HG03025 (cell line): ENCODE measurements around the gene CRYGB.
"Not testable (repeated sequence)": the region's sequence is repeated elsewhere in the genome, so short reads cannot be mapped to it uniquely, and the experiment has no call there.

Source experiments
- ATAC-seq: cut with Tn5 transposase; IDR thresholded peaks from one replicate; pipeline ENCODE4 v1.9.1; 2021; ENCODE audit warnings: mild to moderate bottlenecking, moderate library complexity; ENCODE audit not compliant: unreplicated experiment, low FRiP score

The CRYGB gene

DNA sequence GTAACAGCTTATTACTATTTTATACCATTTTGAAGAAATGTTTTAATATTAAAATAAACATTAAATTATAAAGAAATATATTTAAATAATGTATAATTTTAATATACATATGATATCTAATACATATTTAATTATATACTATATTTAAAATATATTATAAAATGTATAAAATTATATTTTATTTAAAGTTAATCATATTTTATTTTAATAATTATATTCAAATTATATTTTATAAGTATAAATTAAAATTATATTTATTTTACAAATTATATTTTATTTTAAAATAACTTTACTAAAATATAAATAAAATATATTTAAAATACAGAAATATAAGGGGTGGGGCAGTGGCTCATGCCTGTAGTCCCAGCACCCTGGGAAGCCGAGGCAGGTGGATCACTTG, 23.7 kb downstream of the CRYGB start:
- no peak for ATAC-seq

DNA sequence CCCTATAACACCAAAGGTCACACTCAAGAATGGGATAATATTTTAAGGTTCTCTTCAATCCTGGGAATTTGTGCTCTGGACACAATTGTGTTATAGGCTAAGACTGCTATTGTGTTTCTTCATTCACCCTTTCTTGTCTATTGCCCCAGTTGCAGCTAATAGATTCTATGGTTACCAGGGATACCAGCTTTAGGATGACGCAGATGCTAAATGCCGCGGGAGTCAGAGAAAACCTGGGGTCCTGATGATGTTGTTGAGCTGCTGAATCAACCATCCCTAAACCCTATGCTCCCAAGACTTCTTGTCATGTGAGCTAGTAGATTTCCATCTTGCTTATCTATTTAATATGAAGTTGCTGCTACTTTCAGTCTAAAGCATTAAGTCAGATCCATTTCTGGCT, 27.0 kb downstream of the CRYGB start:
- ATAC-seq = no peak

DNA sequence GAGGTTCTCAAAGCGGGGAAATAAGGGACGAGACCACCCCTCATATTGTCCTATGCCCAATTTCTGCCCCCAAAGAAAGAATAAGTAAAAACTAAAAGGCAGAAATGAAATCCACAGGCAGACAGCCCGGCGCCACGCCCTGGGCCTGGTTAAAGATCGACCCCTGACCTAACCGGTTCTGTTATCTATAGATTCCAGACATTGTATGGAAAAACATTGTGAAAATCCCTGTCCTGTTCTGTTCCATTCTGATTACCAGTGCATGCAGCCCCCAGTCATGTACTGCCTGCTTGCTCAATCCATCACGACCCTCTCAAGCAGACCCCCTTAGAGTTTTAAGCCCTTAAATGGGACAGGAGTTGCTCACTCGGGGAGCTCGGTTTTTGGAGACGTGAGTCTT, 28.6 kb downstream of the CRYGB start:
- ATAC-seq = not testable (repeated sequence)

DNA sequence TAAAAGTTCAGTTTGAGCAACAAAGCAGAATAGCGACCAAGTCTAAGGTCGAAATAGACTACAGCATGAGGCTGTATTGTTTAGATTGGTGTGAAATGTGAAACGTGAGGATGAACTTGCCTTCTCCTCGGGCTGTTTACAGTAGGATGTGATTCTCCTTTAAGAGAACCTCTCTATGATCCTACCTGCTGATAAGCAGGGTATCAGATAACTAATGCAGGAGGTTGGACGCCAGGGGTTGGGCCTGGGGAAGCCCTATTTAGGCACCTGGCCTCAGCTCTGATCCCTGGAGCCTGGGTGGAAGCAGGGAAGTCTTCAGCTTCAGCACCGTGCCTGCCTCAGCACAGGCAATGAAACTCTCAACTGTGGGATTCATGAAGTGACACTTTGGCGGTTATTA, 33.0 kb downstream of the CRYGB start:
- no peak for ATAC-seq

DNA sequence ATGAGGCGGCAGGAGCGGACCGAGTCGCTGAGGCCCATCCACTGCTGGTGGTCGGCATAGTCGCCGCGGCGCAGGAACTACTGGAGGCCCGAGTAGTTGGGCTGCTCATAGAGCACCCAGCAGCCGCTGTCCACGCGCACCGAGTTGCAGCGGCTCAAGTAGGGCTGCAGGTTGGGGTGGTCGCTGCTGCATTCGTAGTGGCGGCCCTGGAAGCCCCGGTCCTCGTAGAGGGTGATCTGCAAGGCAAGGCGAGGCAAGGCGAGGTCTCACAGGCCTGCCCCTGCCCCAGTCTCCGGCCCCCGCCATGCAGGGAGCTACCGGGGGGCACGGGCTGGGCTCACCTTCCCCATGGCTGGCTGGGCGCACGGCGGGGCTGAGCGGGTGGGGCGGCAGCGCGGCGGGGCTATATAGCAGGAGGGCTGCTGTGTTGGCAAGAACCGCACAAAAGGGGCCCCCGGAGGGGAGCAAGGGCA, 33.6 kb downstream of the CRYGB start:
- not testable (repeated sequence) for ATAC-seq

DNA sequence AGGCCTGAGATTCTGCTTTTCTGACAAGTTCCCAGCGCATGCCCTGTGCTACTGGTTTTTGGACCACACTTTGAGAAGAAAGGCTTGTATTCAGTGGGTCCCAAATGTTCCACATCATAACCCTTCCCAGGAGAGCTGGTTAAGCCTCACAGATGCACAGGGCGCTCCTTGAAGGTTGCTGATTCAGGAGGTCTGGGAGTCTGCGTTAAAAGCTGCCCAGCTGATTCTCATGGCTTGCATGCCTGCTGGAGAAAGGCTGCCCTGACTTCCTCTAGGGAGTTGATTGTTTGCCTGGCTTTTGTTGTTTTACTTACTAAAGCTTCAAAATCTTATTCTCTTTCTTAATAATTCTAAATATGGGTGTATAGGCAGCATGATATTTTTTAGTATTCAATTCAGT, 42.3 kb downstream of the CRYGB start:
- ATAC-seq = no peak

DNA sequence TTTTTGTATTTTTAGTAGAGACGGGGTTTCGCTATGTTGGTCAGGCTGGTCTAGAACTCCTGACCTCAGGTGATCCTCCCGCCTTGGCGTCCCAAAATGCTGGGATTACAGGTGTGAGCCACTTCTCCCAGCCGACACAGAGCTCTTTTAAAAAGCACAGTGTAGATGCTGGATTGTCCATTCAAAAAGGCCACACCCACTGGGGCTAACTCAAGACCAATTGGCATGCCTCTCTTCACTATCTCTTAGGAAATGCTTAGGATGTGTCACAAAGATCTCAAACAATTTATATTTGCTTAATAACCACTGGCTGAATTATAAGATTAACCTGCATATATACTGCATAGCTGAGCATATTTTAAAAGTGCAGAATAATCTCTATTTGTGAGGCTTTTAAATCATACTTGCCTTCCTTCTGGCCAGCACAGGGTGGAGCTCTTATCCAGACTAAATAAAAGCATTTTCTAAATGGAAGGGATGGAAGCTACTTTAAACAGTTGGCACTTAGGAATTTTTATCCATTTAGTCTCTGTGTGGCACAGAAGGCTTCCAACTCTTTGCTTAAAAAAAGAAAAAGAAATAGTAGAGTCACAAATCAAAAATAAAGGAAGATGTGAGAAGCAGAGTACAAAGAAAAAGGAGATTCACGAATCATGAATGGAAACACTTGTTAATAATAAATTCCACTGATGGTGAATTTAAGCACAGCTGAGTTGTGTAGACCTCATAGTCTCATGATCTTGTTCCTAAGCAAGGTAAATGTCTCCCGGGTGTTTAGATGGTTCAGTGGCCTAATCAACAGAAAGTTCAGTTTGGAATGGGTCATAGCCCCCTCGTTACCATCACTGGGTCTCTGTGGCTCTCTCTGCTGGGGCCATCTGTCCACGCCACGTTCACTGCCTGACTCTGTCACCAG, 44.0 kb downstream of the CRYGB start:
- ATAC-seq = no peak

DNA sequence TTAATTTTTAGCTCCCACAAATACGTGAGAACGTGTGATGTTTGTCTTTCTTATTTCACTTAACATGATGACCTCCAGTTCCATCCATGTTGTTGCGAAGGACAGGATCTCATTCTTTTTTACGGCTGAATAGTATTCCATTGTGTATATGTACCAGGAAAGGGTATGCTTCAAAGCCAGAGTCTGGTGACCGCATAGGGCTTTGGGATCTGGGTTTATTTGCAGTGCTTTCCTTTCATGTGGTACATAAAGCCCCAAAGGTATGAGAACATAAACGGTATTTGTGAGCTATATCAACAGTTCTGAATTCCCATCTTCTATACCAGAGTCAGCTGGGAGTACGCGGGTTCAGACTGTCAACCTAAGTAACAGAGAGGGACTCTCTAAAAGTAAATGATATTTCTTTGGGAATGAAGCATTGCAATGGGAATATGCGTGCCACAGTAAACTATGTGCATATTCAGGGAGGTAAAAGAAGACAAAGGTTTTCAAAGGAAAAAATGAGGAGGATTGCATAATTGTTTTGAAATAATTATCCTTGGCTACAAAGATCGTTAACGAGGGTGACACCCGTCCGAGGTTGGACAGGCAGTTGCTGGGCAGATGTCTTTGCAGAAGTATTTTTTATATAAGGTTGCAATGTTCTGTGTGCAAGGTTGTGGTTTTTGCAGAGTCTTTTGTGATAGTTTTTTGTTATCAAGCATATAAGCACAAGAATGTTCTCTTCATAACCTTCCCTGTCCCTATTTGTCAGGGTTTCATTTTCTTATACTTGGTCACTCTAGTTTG, 46.1 kb downstream of the CRYGB start:
- no peak for ATAC-seq

DNA sequence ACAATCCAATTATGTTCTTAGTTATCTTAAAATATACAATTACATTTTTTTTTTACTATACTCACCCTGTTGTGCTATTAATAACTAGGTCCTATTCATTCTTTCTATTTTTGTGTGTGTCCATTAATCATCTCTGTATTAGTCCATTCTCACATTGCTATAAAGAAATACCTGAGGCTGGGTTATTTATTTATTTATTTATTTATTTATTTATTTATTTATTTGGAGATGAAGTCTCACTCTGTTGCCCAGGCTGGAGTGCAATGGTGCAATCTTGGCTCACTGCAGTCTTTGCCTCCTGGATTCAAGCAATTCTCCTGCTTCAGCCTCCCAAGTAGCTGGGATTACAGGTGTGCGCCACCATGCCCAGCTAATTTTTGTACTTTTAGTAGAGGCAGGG, 47.3 kb downstream of the CRYGB start:
- not testable (repeated sequence) for ATAC-seq

DNA sequence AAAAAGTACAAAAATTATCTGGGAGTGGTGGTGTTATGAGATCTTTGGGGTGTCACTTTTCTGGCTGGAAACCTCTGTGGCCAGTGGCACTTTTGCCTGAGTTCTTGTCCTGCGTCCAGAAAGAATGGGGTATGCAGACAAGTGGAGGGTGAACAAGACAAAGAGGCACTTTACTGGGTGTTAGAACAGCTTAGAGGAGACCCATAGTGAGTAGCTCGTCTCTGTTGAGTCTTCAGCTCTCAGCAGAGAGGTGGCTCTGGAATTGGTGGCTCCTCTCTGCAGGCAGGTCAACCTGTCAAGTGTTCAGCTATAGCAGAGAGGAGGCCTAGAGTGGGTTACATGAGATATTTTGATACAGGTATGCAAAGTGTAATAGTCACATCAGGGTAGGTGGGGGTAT, 47.7 kb downstream of the CRYGB start:
- ATAC-seq = no peak

DNA sequence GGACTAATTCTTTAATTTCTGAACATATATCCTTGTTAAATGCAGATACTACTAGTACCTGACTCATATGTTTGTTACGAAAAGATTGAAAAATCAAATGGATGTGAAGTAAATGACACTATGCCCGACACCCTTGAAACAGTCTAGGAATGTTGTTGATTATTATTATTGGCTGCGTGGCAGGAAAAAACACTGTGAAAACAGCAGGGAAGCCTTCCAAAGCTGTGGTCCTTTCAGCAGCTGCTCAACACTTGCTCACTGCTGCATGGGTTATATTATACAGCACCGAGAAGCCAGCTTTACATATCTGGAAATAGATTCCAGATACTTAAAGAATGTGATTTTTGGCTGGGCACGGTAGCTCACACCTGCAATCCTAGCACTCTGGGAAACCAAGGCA, 48.2 kb downstream of the CRYGB start:
- ATAC-seq = no peak

DNA sequence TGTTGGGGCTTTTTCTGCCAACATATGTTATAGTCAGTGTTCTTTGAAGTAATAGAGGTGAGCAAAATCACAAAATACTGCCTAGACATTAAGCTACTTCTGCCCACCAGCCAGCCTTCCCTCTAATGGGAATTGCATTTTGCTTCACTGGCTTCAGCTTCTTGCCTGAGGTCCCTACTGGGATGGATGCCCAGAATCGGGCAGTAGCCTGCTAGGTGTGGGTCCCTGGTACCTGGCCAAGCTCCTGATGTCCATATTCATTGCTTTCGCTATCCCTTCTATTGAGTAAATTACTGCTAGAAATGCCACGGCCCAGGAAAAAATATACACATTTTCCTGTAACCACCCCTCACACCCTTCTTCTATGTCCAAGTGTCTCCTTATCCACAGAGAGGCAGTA, 48.6 kb downstream of the CRYGB start:
- no peak for ATAC-seq

DNA sequence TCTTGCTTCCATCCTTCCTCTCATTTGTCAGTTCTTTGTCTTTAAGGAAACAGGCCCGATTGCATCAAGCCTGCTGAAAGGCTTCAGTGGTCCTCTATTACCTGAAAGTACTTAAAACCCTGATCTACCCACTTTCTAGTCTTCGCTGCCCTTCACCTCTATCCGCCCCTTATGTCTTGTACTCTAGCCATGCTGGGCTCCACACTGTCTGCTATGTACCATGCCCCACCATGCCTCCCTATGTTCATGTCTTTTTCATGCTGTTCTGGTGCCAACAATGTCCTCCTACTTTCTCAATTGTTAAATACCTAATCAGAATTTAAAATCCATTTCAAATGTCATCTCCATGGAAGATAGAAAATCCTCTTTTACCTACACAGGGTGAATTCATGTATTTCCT, 49.9 kb downstream of the CRYGB start:
- ATAC-seq = no peak

DNA sequence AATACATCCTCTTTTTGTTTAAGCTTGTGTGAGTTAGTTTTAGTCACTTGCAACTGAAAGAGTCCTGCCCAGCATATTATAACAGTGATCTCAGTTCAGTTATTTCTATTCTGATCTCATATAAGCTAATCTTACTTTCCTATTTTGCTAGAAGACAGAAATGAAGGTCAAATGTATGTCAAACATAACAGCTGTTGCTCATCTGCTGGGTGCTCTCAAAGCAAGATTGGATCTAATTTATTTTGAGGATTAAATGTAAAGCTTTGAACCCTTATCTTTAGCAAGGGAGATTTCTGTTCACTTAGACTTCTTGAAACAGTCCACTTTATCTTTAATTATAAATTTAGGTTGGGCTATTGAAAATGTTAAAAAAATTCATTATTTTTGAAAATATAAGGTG, 52.8 kb downstream of the CRYGB start:
- no peak for ATAC-seq
